Measurements from ENCODE around the gene TYRO3. TPM values are rescaled to one million over a fixed set of nuclear protein-coding genes. Genes with fewer than 3 reads are reported as not detected.

The TYRO3 gene
- total RNA-seq, 2 donors from 2014 or later: 4.1 to 8.5 TPM

GRCh38 chr15:41561104-41561776, 2.2 kb downstream of the TYRO3 start:
- Histone ChIP-seq H3K9me3 (no peaks in the 10 kb centered on the region), H3K4me1 (peaks cover 0 to 38% of the 10 kb centered on the region in 2 donors), H3K36me3 (no peaks in the 10 kb centered on the region), H3K4me3 (no peak overlapping the region), H3K27ac (no peak overlapping the region), H3K27me3 (no peaks in the 10 kb centered on the region)
- TF ChIP-seq, protein P1, sequence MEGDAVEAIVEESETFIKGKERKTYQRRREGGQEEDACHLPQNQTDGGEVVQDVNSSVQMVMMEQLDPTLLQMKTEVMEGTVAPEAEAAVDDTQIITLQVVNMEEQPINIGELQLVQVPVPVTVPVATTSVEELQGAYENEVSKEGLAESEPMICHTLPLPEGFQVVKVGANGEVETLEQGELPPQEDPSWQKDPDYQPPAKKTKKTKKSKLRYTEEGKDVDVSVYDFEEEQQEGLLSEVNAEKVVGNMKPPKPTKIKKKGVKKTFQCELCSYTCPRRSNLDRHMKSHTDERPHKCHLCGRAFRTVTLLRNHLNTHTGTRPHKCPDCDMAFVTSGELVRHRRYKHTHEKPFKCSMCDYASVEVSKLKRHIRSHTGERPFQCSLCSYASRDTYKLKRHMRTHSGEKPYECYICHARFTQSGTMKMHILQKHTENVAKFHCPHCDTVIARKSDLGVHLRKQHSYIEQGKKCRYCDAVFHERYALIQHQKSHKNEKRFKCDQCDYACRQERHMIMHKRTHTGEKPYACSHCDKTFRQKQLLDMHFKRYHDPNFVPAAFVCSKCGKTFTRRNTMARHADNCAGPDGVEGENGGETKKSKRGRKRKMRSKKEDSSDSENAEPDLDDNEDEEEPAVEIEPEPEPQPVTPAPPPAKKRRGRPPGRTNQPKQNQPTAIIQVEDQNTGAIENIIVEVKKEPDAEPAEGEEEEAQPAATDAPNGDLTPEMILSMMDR (IDR thresholded peaks at IDR 0.05): no peak
- DNase-seq (ENCODE audit: low spot score): no peak

- TF ChIP-seq, protein P1 (IDR thresholded peaks at IDR 0.05): peak in 1 of 2 donors; percentile 16
- no peaks in the 10 kb centered on the region for H3K27me3 ChIP-seq
- H3K27ac ChIP-seq: no peak overlapping the region
- no peaks in the 10 kb centered on the region for H3K9me3 ChIP-seq
- H3K36me3 ChIP-seq: no peaks in the 10 kb centered on the region
- H3K4me1 ChIP-seq: peaks cover 0 to 38% of the 10 kb centered on the region in 2 donors
- peak; percentile 69 for DNase-seq (ENCODE audit: low spot score)
- H3K4me3 ChIP-seq: no peak overlapping the region
These were observed 2.7 kb downstream of the TYRO3 start for GRCh38 chr15:41561777-41562145.

GRCh38 chr15:41562244-41562643, 3.2 kb downstream of the TYRO3 start:
- DNase-seq (ENCODE audit: low spot score): no peak
- TF ChIP-seq, protein P1 (IDR thresholded peaks at IDR 0.05): no peak
- H3K27me3 ChIP-seq: no peaks in the 10 kb centered on the region
- peaks cover 0 to 38% of the 10 kb centered on the region in 2 donors for H3K4me1 ChIP-seq
- H3K27ac ChIP-seq: no peak overlapping the region
- no peaks in the 10 kb centered on the region for H3K9me3 ChIP-seq
- H3K36me3 ChIP-seq: no peaks in the 10 kb centered on the region
- no peak overlapping the region for H3K4me3 ChIP-seq

DNA sequence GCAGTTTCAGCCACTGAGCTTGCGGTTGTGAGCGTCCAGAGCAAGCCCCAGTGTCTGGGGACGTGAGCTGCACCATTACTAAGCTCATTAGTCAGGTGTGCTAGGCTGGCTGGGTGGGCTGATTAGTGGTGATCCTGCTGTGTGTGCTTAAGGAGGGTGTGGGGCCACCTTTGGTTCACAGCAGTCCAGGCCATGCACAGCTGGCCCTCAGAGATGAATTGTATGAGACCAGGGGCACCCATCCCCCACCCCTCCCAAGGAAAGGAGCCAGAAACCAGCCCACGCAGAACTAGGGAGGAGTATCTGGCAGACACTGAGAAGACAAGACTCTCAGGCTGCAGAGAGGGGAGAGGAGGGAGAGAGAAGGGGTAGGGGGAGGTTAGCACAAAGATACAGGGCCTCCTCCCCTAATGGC, 3.8 kb downstream of the TYRO3 start:
- H3K9me3 ChIP-seq: no peaks in the 10 kb centered on the region
- no peaks in the 10 kb centered on the region for H3K36me3 ChIP-seq
- DNase-seq (ENCODE audit: low spot score): no peak
- H3K4me1 ChIP-seq: peaks cover 0 to 35% of the 10 kb centered on the region in 2 donors
- TF ChIP-seq, protein P1 (IDR thresholded peaks at IDR 0.05): no peak
- no peak overlapping the region for H3K27ac ChIP-seq
- no peak overlapping the region for H3K4me3 ChIP-seq
- H3K27me3 ChIP-seq: no peaks in the 10 kb centered on the region

DNA sequence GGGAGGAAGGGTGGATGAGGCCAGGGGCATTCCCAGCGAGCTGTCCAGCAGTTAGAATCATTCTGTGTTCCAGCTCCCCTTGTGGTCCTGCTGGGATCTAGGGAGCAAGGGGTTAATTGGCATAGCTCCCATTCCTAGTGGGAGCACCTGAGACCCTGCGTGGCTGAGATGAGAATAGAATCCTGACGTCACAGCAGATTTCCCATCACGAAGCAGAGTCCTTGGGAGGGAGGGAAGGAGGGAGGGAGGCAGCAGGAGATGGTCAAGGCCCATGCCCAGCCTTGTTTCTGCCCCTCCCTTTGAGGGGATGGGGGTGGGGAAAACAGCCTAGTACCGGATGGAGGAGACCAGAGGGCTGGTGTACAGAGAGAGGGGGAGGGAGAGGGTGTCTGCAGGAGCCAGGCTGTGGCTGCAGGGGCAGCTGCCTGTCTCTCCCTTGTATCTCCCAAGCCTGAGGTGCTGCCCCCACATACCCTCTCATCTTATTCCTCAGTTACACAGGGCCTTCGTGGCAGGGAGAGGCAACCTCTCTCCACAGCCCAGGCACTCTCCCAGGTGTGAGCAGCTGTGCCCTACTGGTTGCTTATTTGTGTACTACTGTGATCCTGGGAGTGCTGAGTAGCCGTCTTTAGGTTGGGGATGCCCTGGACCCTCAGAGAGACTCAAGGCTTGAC, 5.4 kb downstream of the TYRO3 start:
- TF ChIP-seq, protein P1 (IDR thresholded peaks at IDR 0.05): no peak
- H3K27ac ChIP-seq: no peak overlapping the region
- H3K36me3 ChIP-seq: no peaks in the 10 kb centered on the region
- no peak for DNase-seq (ENCODE audit: low spot score)
- H3K4me3 ChIP-seq: no peak overlapping the region
- H3K9me3 ChIP-seq: no peaks in the 10 kb centered on the region
- H3K4me1 ChIP-seq: peaks cover 0 to 38% of the 10 kb centered on the region in 2 donors
- no peaks in the 10 kb centered on the region for H3K27me3 ChIP-seq
